IMR-90 (cell line): ENCODE data around the gene CLDN34. TPM values are rescaled to one million over a fixed set of nuclear protein-coding genes. Genes with fewer than 3 reads are reported as not detected.

Source experiments
- ATAC-seq: fragments of 200-7000 bp; cut with Tn5 transposase; 2 replicates; pipeline ENCODE4 v1.9.1; 2020; ENCODE audit warnings: low read depth, mild to moderate bottlenecking, moderate library complexity
- BruUV-seq: library from RNA; stranded (reverse); fragments of 400-500 nt; replicated peaks from 2 replicates; lab custom pipeline; 2021; lab: Mats Ljungman, UMichigan
- CTCF ChIA-PET: fragments of 300-600 bp; formaldehyde crosslinking; extraction: SDS; loops from one replicate; lab custom pipeline; 2021; ENCODE audit warnings: antibody characterized with exemption; lab: Yijun Ruan, JAX
- POLR2A ChIA-PET: fragments of 300-600 bp; sonication (Branson Sonifier 250); formaldehyde crosslinking; loops from one replicate; lab custom pipeline; 2022; ENCODE audit warnings: antibody characterized with exemption; ENCODE audit not compliant: unreplicated experiment; lab: Charles Lee
- DNase-seq: peaks from one replicate; pipeline ENCODE4 v3.0.0; 2013
- H2AFZ ChIP-seq: replicated peaks from 2 replicates; pipeline ENCODE3; 2013; ENCODE audit warnings: low read length, mild to moderate bottlenecking; ENCODE audit not compliant: poor library complexity
- H2AK5ac ChIP-seq: 2 replicates; pipeline ENCODE4 v1.6.1; 2013; ENCODE audit warnings: low read depth, low read length, inconsistent platforms
- H2AK9ac ChIP-seq: replicated peaks from 2 replicates; pipeline ENCODE3; 2013; ENCODE audit warnings: mild to moderate bottlenecking, low read depth, low read length, moderate library complexity; ENCODE audit not compliant: poor library complexity
- H2BK120ac ChIP-seq: 2 replicates; pipeline ENCODE4 v1.6.1; 2013; ENCODE audit warnings: low read depth, low read length, inconsistent platforms
- H2BK15ac ChIP-seq: 3 replicates; pipeline ENCODE4 v1.6.1; 2013; ENCODE audit warnings: low read depth, low read length, inconsistent platforms
- H2BK20ac ChIP-seq: 2 replicates; pipeline ENCODE4 v1.6.1; 2013; ENCODE audit warnings: low read depth, mild to moderate bottlenecking, inconsistent platforms, low read length, moderate library complexity
- H2BK5ac ChIP-seq: 2 replicates; pipeline ENCODE4 v1.6.1; 2013; ENCODE audit warnings: mild to moderate bottlenecking, low read depth, low read length, inconsistent platforms; ENCODE audit not compliant: poor library complexity, severe bottlenecking
- H3K14ac ChIP-seq: replicated peaks from 2 replicates; pipeline ENCODE4 v1.6.1; 2013; ENCODE audit warnings: low read depth, low read length, inconsistent platforms
- H3K18ac ChIP-seq: 2 replicates; pipeline ENCODE4 v1.6.1; 2013; ENCODE audit warnings: low read depth, low read length, control low read depth
- H3K23ac ChIP-seq: 2 replicates; pipeline ENCODE4 v1.6.1; 2013; ENCODE audit warnings: low read depth, low read length, inconsistent platforms
- H3K27ac ChIP-seq: 2 replicates; pipeline ENCODE4 v1.5.1; 2013; ENCODE audit warnings: mild to moderate bottlenecking, control low read depth, low read length; ENCODE audit not compliant: insufficient read depth
- H3K27me3 ChIP-seq: 2 replicates; pipeline ENCODE4 v1.6.1; 2013; ENCODE audit warnings: low read length; ENCODE audit not compliant: control insufficient read depth, insufficient read depth
- H3K36me3 ChIP-seq: 2 replicates; pipeline ENCODE4 v1.6.1; 2013; ENCODE audit warnings: low read length, mixed read lengths; ENCODE audit not compliant: control insufficient read depth, insufficient read depth
- H3K4ac ChIP-seq: 2 replicates; pipeline ENCODE4 v1.6.1; 2013; ENCODE audit warnings: low read depth, low read length, inconsistent platforms
- H3K4me1 ChIP-seq: 2 replicates; pipeline ENCODE4 v1.6.1; 2013; ENCODE audit warnings: low read length, mixed read lengths; ENCODE audit not compliant: control insufficient read depth, insufficient read depth
- H3K4me2 ChIP-seq: 2 replicates; pipeline ENCODE4 v1.6.1; 2013; ENCODE audit warnings: low read depth, mild to moderate bottlenecking, control low read depth, low read length, moderate library complexity
- H3K4me3 ChIP-seq: 2 replicates; pipeline ENCODE4 v1.5.1; 2013; ENCODE audit warnings: low read depth, mild to moderate bottlenecking, control low read depth, low read length, moderate library complexity; ENCODE audit not compliant: insufficient read depth
- H3K56ac ChIP-seq: 2 replicates; pipeline ENCODE4 v1.6.1; 2013; ENCODE audit warnings: low read length, inconsistent platforms; ENCODE audit not compliant: insufficient read depth; ENCODE audit errors: extremely low read depth
- H3K79me1 ChIP-seq, 2 experiments: 2 replicates each; pipeline ENCODE4 v1.6.1; 2013; ENCODE audit warnings: low read length in 2 of 2, inconsistent platforms in 1 of 2, low read depth in 1 of 2
- H3K9ac ChIP-seq: 2 replicates; pipeline ENCODE4 v1.6.1; 2013; ENCODE audit warnings: low read depth, low read length, control low read depth
- H3K9me1 ChIP-seq: 2 replicates; pipeline ENCODE4 v1.6.1; 2013; ENCODE audit warnings: low read length, inconsistent platforms; ENCODE audit not compliant: insufficient read depth
- H3K9me3 ChIP-seq: 2 replicates; pipeline ENCODE4 v1.6.1; 2013; ENCODE audit warnings: low read length; ENCODE audit not compliant: control insufficient read depth, insufficient read depth
- H4K20me1 ChIP-seq: 2 replicates; pipeline ENCODE4 v1.6.1; 2013; ENCODE audit warnings: low read length, inconsistent platforms; ENCODE audit not compliant: insufficient read depth
- H4K5ac ChIP-seq: 2 replicates; pipeline ENCODE4 v1.6.1; 2013; ENCODE audit warnings: mild to moderate bottlenecking, low read depth, low read length, control low read depth
- H4K8ac ChIP-seq, 2 experiments: 2 replicates each; pipeline ENCODE4 v1.6.1; 2013; ENCODE audit warnings: low read depth in 2 of 2, low read length in 2 of 2, control low read depth in 1 of 2, inconsistent platforms in 1 of 2
- H4K91ac ChIP-seq: 2 replicates; pipeline ENCODE4 v1.6.1; 2013; ENCODE audit warnings: low read depth, low read length, inconsistent platforms; ENCODE audit not compliant: insufficient read depth
- CEBPB ChIP-seq: IDR thresholded peaks from 2 replicates; pipeline ENCODE4 v1.6.1; 2012; ENCODE audit warnings: low read depth, low read length, improper control_type of control experiment
- CTCF ChIP-seq: conservative IDR thresholded peaks from 2 replicates; pipeline ENCODE4 v1.5.1; 2012; ENCODE audit warnings: mild to moderate bottlenecking, low read depth, low read length, improper control_type of control experiment
- ELK1 ChIP-seq: fragments of 150-350 bp; IDR thresholded peaks from 2 replicates; pipeline ENCODE4 v1.6.1; 2016; ENCODE audit warnings: low read depth, mild to moderate bottlenecking, low read length, moderate library complexity, borderline replicate concordance
- MXI1 ChIP-seq: IDR thresholded peaks from 2 replicates; pipeline ENCODE4 v1.6.1; 2012; ENCODE audit warnings: low read depth, mild to moderate bottlenecking, low read length, moderate library complexity, borderline replicate concordance
- SMC3 ChIP-seq: fragments of 150-350 bp; IDR thresholded peaks from 2 replicates; pipeline ENCODE4 v1.6.1; 2016; ENCODE audit warnings: low read depth, mild to moderate bottlenecking, antibody characterized with exemption, low read length, moderate library complexity
- USF2 ChIP-seq: fragments of 150-350 bp; IDR thresholded peaks from 2 replicates; pipeline ENCODE4 v1.6.1; 2017; ENCODE audit warnings: mild to moderate bottlenecking, antibody characterized with exemption, low read length, low read depth
- WGBS, 2 experiments: methylation state at CpG; one replicate each; pipeline versions ENCODE4 v1.1.5 to v1.1.7; 2013; ENCODE audit warnings: missing lambda C conversion rate in 2 of 2; ENCODE audit not compliant: insufficient read length in 1 of 2; ENCODE audit errors: extremely low coverage in 2 of 2; 5-methylcytosine and 5-hydroxymethylcytosine counted together
- dilution Hi-C: fragments of 300-500 bp; cut with HindIII; formaldehyde crosslinking; loops from one replicate; pipeline ENCODE4 v1.14.3; 2018; ENCODE audit warnings: low sequenced_read_pairs; ENCODE audit not compliant: unreplicated experiment
- in situ Hi-C: fragments of 300-500 bp; cut with MboI; formaldehyde crosslinking; loops from 3 replicates; pipeline ENCODE4 v1.14.3; 2019; ENCODE audit warnings: low sequenced_read_pairs, inconsistent platforms, mixed read lengths
- intact Hi-C: fragments of 100-400 bp; cut with micrococcal nuclease; formaldehyde crosslinking; loops from 2 replicates; pipeline ENCODE4 v1.10.0; 2022
- polyA plus RNA-seq, 3 experiments: library from polyadenylated mRNA; depleted of rRNA; stranded (reverse); fragments of >200 nt; gene quantifications; 2 replicates each; pipeline ENCODE4 v1.2.3, GENCODE V29; 2012; ENCODE audit warnings: low replicate concordance in 1 of 3
- total RNA-seq: library from RNA; depleted of rRNA; stranded (reverse); fragments of >200 nt; gene quantifications from 2 replicates; pipeline ENCODE4 v1.2.3, GENCODE V29; 2012

CLDN34 gene
- total and polyA plus RNA-seq, 2 of the 4 experiments (the other 2 are of a cell fraction), result 0.14 TPM; not detected in 1

GRCh38 chrX:9938516-9938915, 28.6 kb upstream of the CLDN34 start:
- Histone ChIP-seq H4K20me1 (no peaks in the 10 kb centered on the region), H2BK20ac (no peak overlapping the region), H3K4ac (no peak overlapping the region), H3K4me1 (no peaks in the 10 kb centered on the region), H2AK5ac (no peak overlapping the region), H3K9me3 (peaks cover 7% of the 10 kb centered on the region; the same call in 1 of the 2 replicates), H2AK9ac (no peak overlapping the region), H3K4me3 (no peak overlapping the region), H3K56ac (no peak overlapping the region), H3K23ac (no peak overlapping the region), H3K18ac (no peak overlapping the region), H3K27me3 (no peaks in the 10 kb centered on the region), H4K5ac (no peak overlapping the region), H2BK15ac (no peak overlapping the region), H4K91ac (no peak overlapping the region), H2AFZ (no peak overlapping the region), H3K4me2 (no peak overlapping the region), H3K9ac (no peak overlapping the region), H2BK5ac (no peak overlapping the region), H3K9me1 (no peaks in the 10 kb centered on the region), H4K8ac (no peak overlapping the region), H3K79me1 (0 out of 4 replicates have a peak, but pooled peaks cover 3 to 5% of the 10 kb centered on the region in 2 experiments), H2BK120ac (no peak overlapping the region), H3K14ac (no peak overlapping the region), H3K36me3 (peaks cover 11% of the 10 kb centered on the region), H3K27ac (no peak overlapping the region)
- no TSS peak for BruUV-seq
- ATAC-seq (no peak), DNase-seq (no peak)
- in situ Hi-C loops, result no loop called here
- TF ChIP-seq SMC3, result no peak
- TF ChIP-seq MXI1, result no peak
- no peak for TF ChIP-seq CTCF
- TF ChIP-seq ELK1, result no peak
- no peak for TF ChIP-seq USF2
- TF ChIP-seq CEBPB, result no peak
- dilution Hi-C loops, result no loop called here
- intact Hi-C loops, result no loop called here
- ChIA-PET POLR2A (no interaction called here), CTCF (no interaction called here)
- no CpG with 5 or more reads among the region's 7 CpGs for WGBS, 2 experiments
